Measurements from ENCODE around the gene P4HA3.
A peak's percentile ranks its signal among the peaks of the same experiment; 100 is the strongest.

The P4HA3 gene

GRCh38 chr11:74257959-74258553 lies 53.4 kb downstream of the P4HA3 start:
- no peak for DNase-seq

- no peak for DNase-seq
Measured at GRCh38 chr11:74256378-74257133, 54.9 kb downstream of the P4HA3 start.

GRCh38 chr11:74255741-74256375 lies 55.6 kb downstream of the P4HA3 start:
- peak; percentile 12 for DNase-seq

GRCh38 chr11:74253361-74253760 lies 58.1 kb downstream of the P4HA3 start:
- no peak for DNase-seq

GRCh38 chr11:74249496-74249895 lies 61.9 kb downstream of the P4HA3 start:
- DNase-seq: no peak

GRCh38 chr11:74248469-74248868 lies 63.0 kb downstream of the P4HA3 start:
- DNase-seq: no peak

- DNase-seq: no peak
Measured at GRCh38 chr11:74238243-74238642, 73.2 kb downstream of the P4HA3 start.

- DNase-seq: no peak
Measured at GRCh38 chr11:74237541-74237940, 73.9 kb downstream of the P4HA3 start.

GRCh38 chr11:74235121-74235520 lies 76.3 kb downstream of the P4HA3 start:
- DNase-seq: no peak

- DNase-seq: no peak
Measured at GRCh38 chr11:74233683-74234082, 77.8 kb downstream of the P4HA3 start.

- no peak for DNase-seq
Measured at GRCh38 chr11:74232311-74232950, 79.0 kb downstream of the P4HA3 start.

- DNase-seq: no peak
Measured at GRCh38 chr11:74226907-74227306, 84.5 kb downstream of the P4HA3 start.

- no peak for DNase-seq
Measured at GRCh38 chr11:74225565-74225964, 85.9 kb downstream of the P4HA3 start.

GRCh38 chr11:74221816-74222215 lies 89.6 kb downstream of the P4HA3 start:
- no peak for DNase-seq

GRCh38 chr11:74220376-74220775 lies 91.1 kb downstream of the P4HA3 start:
- DNase-seq: no peak

Measured in NCI-H748 treated with DMSO at 0.1 percent for 48 hours (cell line).